HepG2 (cell line): Measurements from ENCODE around the gene GIPC1. TPM values are rescaled to one million over a fixed set of nuclear protein-coding genes. Genes with fewer than 3 reads are reported as not detected.

Source experiments
- ATAC-seq: fragments of 200-7000 bp; cut with Tn5 transposase; 3 replicates; pipeline ENCODE4 v1.9.1; 2020; ENCODE audit warnings: mild to moderate bottlenecking, moderate library complexity
- BruUV-seq: library from RNA; stranded (reverse); fragments of 400-500 nt; replicated peaks from 2 replicates; lab custom pipeline; 2021; lab: Mats Ljungman, UMichigan
- CTCF ChIA-PET: fragments of 300-600 bp; formaldehyde crosslinking; extraction: SDS; loops from one replicate; lab custom pipeline; 2021; ENCODE audit warnings: low total read pairs, inconsistent platforms, low intra/inter-chr PET ratio; lab: Yijun Ruan, JAX
- POLR2A ChIA-PET: fragments of 350-600 bp; sonication (Branson Sonifier 250); formaldehyde crosslinking; loops from one replicate; lab custom pipeline; 2020; ENCODE audit warnings: antibody characterized with exemption, inconsistent platforms; lab: Yijun Ruan, JAX
- DNase-seq: peaks from one replicate; pipeline ENCODE4 v3.0.0-alpha.2; 2015; ENCODE audit warnings: low spot score
- FAIRE-seq: peaks from 3 replicates; lab custom pipeline; 2011; peaks lifted over from hg19 to GRCh38; lab: Jason Lieb, UNC
- H2AFZ ChIP-seq: one replicate; pipeline ENCODE4 v1.6.1; 2011; ENCODE audit warnings: low read length, inconsistent platforms
- H3K27ac ChIP-seq: fragments of 300-600 bp; 3 replicates; pipeline ENCODE4 v1.8.0; 2011; ENCODE audit warnings: mixed run types, mild to moderate bottlenecking, mixed read lengths, low read length, inconsistent platforms; ENCODE audit not compliant: insufficient read depth; ENCODE audit errors: extremely low read length
- H3K27me3 ChIP-seq, 2 experiments: fragments of 200-600 bp in 1 of 2; 2 replicates in 1 of 2; 3 replicates in 1 of 2; pipeline versions ENCODE4 v1.6.0 to v1.8.0; 2011; ENCODE audit warnings: low read length in 2 of 2, mild to moderate bottlenecking in 2 of 2, moderate library complexity in 2 of 2, inconsistent platforms in 1 of 2; ENCODE audit not compliant: insufficient read depth in 2 of 2, control insufficient read depth in 1 of 2
- H3K36me3 ChIP-seq, 2 experiments: fragments of 200-600 bp in 1 of 2; replicated peaks in 1 of 2; 2 replicates in 1 of 2; 3 replicates in 1 of 2; pipeline versions ENCODE4 v1.5.1 to v1.8.0; 2011; ENCODE audit warnings: low read length in 2 of 2, inconsistent platforms in 1 of 2; ENCODE audit not compliant: insufficient read depth in 2 of 2, control insufficient read depth in 1 of 2
- H3K4me1 ChIP-seq: 2 replicates; pipeline ENCODE4 v1.5.1; 2012; ENCODE audit warnings: low read length, inconsistent platforms; ENCODE audit not compliant: insufficient read depth
- H3K4me2 ChIP-seq: 2 replicates; pipeline ENCODE4 v1.6.0; 2011; ENCODE audit warnings: low read depth, low read length, inconsistent platforms
- H3K4me3 ChIP-seq, 3 experiments: fragments of 200-600 bp in 1 of 3; sonication (generic), shearing (Covaris generic) in 1 of 3; replicated peaks in 1 of 3; 2 replicates each; pipeline ENCODE4 v1.5.1; 2011 to 2016; ENCODE audit warnings: low read length in 3 of 3, inconsistent platforms in 2 of 3, low read depth in 2 of 3, mild to moderate bottlenecking in 2 of 3, control low read depth in 1 of 3, mixed read lengths in 1 of 3; ENCODE audit not compliant: insufficient read depth in 1 of 3
- H3K79me2 ChIP-seq: one replicate; pipeline ENCODE4 v1.6.1; 2011; ENCODE audit warnings: low read length, inconsistent platforms; ENCODE audit not compliant: insufficient read depth
- H3K9ac ChIP-seq: 2 replicates; pipeline ENCODE4 v1.6.0; 2011; ENCODE audit warnings: mild to moderate bottlenecking, low read depth, low read length, inconsistent platforms; ENCODE audit not compliant: insufficient read depth
- H3K9me3 ChIP-seq: 2 replicates; pipeline ENCODE4 v1.5.1; 2012; ENCODE audit warnings: mild to moderate bottlenecking, low read length
- H4K20me1 ChIP-seq: 2 replicates; pipeline ENCODE4 v1.6.0; 2011; ENCODE audit warnings: inconsistent platforms, mild to moderate bottlenecking, low read length, moderate library complexity; ENCODE audit not compliant: insufficient read depth
- FOXK2 ChIP-seq: fragments of 450-650 bp; IDR thresholded peaks from 2 replicates; pipeline ENCODE4 v1.6.1; 2016
- HDAC6 ChIP-seq: fragments of 200-600 bp; sonication (generic); IDR thresholded peaks from 2 replicates; pipeline ENCODE4 v1.7.0; 2017; ENCODE audit warnings: mild to moderate bottlenecking, antibody characterized with exemption, low read length, low read depth
- HOXA3 ChIP-seq: sonication (generic); formaldehyde crosslinking; IDR thresholded peaks from 2 replicates; pipeline ENCODE4 v1.5.0; 2020; ENCODE audit warnings: missing genetic modification reagents
- KDM2A ChIP-seq: sonication (generic); formaldehyde crosslinking; IDR thresholded peaks from 2 replicates; pipeline ENCODE4 v1.4.0; 2020; ENCODE audit warnings: low read depth, missing genetic modification reagents, borderline replicate concordance
- KDM5A ChIP-seq: fragments of 200-600 bp; sonication (generic); IDR thresholded peaks from 2 replicates; pipeline ENCODE4 v1.7.0; 2018; ENCODE audit warnings: antibody characterized with exemption, mild to moderate bottlenecking, low read length, borderline replicate concordance
- KMT2B ChIP-seq: IDR thresholded peaks from 2 replicates; pipeline ENCODE4 v1.6.1; 2016; ENCODE audit warnings: missing genetic modification reagents, missing compliant biosample characterization
- MXD4 ChIP-seq: IDR thresholded peaks from 2 replicates; pipeline ENCODE4 v1.6.1; 2016; ENCODE audit warnings: mild to moderate bottlenecking, missing biosample characterization, missing genetic modification reagents
- PHF8 ChIP-seq: sonication (generic); formaldehyde crosslinking; IDR thresholded peaks from 2 replicates; pipeline ENCODE4 v1.5.0; 2020; ENCODE audit warnings: missing genetic modification reagents
- PPARG ChIP-seq: conservative IDR thresholded peaks from 2 replicates; pipeline ENCODE4 v1.6.1; 2016; ENCODE audit warnings: missing biosample characterization, missing genetic modification reagents
- SNRNP70 ChIP-seq: fragments of 200-400 bp; formaldehyde crosslinking; IDR thresholded peaks from 2 replicates; pipeline ENCODE4 v1.6.1; 2017; ENCODE audit warnings: mild to moderate bottlenecking, low read depth, low read length, moderate library complexity
- ZNF891 ChIP-seq: sonication (generic); formaldehyde crosslinking; IDR thresholded peaks from 2 replicates; pipeline ENCODE4 v1.5.0; 2020; ENCODE audit warnings: mild to moderate bottlenecking, missing genetic modification reagents
- ZSCAN30 ChIP-seq: sonication (generic); formaldehyde crosslinking; IDR thresholded peaks from 2 replicates; pipeline ENCODE4 v1.5.0; 2020; ENCODE audit warnings: mild to moderate bottlenecking, missing genetic modification reagents
- WGBS: methylation state at CpG from one replicate; pipeline ENCODE4 v1.1.6; 2017; ENCODE audit warnings: low lambda C conversion rate; 5-methylcytosine and 5-hydroxymethylcytosine counted together
- in situ Hi-C: cut with HindIII; loops from 2 replicates; pipeline ENCODE4 v1.10.0; 2017; ENCODE audit warnings: low pct_unique_long_range_greater_than_20kb; ENCODE audit not compliant: extremely low pct_ligation_motif_present
- intact Hi-C: fragments of 100-400 bp; cut with micrococcal nuclease; formaldehyde crosslinking; loops from one replicate; pipeline ENCODE4 v1.10.0; 2022; ENCODE audit not compliant: unreplicated experiment
- polyA plus RNA-seq, 8 experiments: library from polyadenylated mRNA; depleted of rRNA in 3 of 8; stranded (reverse) in 7 of 8; unstranded in 1 of 8; fragments of >200 nt; fragmentation: Illumina TruSeq in 4 of 8; extraction: Trizol in 4 of 8; gene quantifications; 2 replicates each; pipeline versions ENCODE4 v1.2.1 to v1.2.3, GENCODE V29; 2011 to 2016; ENCODE audit warnings: low read depth in 4 of 8, missing spikeins in 1 of 8, mixed read lengths in 1 of 8; ENCODE audit not compliant: insufficient read depth in 1 of 8
- total RNA-seq, 5 experiments: library from RNA; depleted of rRNA; stranded (reverse); fragments of >200 nt; fragmentation: Illumina TruSeq; extraction: Trizol; gene quantifications; 2 replicates each; pipeline ENCODE4 v1.2.3, GENCODE V29; 2016; ENCODE audit warnings: low read depth in 1 of 5
- TF ChIP-seq, protein P1 (sequence below): sonication (generic); formaldehyde crosslinking; IDR thresholded peaks from 2 replicates; pipeline ENCODE4 v1.8.0; 2022; ENCODE audit warnings: mild to moderate bottlenecking, missing genetic modification reagents, moderate library complexity
- TF ChIP-seq, protein P2 (sequence below): sonication (generic); formaldehyde crosslinking; IDR thresholded peaks from 2 replicates; pipeline ENCODE4 v1.5.0; 2020; ENCODE audit warnings: mild to moderate bottlenecking, missing genetic modification reagents
- TF ChIP-seq, protein P3 (sequence below): sonication (generic); formaldehyde crosslinking; IDR thresholded peaks from 2 replicates; pipeline ENCODE4 v1.5.0; 2020; ENCODE audit warnings: missing genetic modification reagents
- TF ChIP-seq, protein P4 (sequence below): sonication (generic); formaldehyde crosslinking; IDR thresholded peaks from 2 replicates; pipeline ENCODE4 v1.5.1; 2020; ENCODE audit warnings: missing genetic modification reagents, mild to moderate bottlenecking, borderline replicate concordance
- TF ChIP-seq, protein P5 (sequence below): sonication (generic); formaldehyde crosslinking; IDR thresholded peaks from 2 replicates; pipeline ENCODE4 v1.9.0; 2021; ENCODE audit warnings: missing genetic modification reagents, mild to moderate bottlenecking, borderline replicate concordance

Gene GIPC1
- total and polyA plus RNA-seq, 2 of the 13 experiments (the other 11 are each of a cell fraction or from before 2014, with no cell fraction given) = 27.1 to 48.1 TPM

DNA sequence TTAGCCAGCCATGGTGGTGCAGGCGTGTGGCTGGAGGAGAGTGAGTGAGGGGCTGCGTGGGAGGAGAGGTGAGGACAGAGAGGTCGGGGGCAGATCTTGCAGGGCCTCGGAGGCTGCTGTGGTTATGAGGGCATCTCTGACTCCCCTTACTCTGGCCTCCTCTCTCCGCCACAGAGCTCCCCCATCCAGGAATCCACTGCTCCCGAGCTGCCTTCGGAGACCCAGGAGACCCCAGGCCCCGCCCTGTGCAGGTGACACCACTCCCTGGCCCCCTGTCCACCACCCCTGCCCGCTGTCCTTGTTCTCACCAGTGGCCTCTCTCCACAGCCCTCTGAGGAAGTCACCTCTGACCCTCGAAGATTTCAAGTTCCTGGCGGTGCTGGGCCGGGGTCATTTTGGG is 28.5 kb downstream of the GIPC1 start:
- Histone ChIP-seq H3K9ac (no peak overlapping the region), H3K4me2 (no peak overlapping the region), H3K36me3 (peaks cover 5 to 13% of the 10 kb centered on the region in 2 experiments), H4K20me1 (no peaks in the 10 kb centered on the region), H3K27me3 (no peaks in the 10 kb centered on the region), H3K79me2 (no peaks in the 10 kb centered on the region), H2AFZ (no peak overlapping the region), H3K4me1 (peaks cover 5% of the 10 kb centered on the region; the same call in 1 of the 2 replicates), H3K9me3 (no peaks in the 10 kb centered on the region), H3K27ac (no peak overlapping the region), H3K4me3 (no peak overlapping the region)
- BruUV-seq = no TSS peak
- FAIRE-seq (no peak), ATAC-seq (no peak), DNase-seq (no peak)
- intact Hi-C loops (no loop called here), in situ Hi-C loops (no loop called here)
- 93% methylated on average over 12 of the region's 12 CpGs for WGBS
- ChIA-PET POLR2A (interaction anchor here (1.1 kb wide), 1 partner anchor 51 kb away, joined by 3 read pairs; the partner anchor contains the start of gene DNAJB1), CTCF (no interaction called here)
- TF ChIP-seq, protein P1, sequence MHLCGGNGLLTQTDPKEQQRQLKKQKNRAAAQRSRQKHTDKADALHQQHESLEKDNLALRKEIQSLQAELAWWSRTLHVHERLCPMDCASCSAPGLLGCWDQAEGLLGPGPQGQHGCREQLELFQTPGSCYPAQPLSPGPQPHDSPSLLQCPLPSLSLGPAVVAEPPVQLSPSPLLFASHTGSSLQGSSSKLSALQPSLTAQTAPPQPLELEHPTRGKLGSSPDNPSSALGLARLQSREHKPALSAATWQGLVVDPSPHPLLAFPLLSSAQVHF (CRISPR knock-in tag) = no peak
- no peak for TF ChIP-seq KDM5A
- TF ChIP-seq PPARG = no peak
- no peak for TF ChIP-seq FOXK2
- no peak for TF ChIP-seq HDAC6
- TF ChIP-seq, protein P2, sequence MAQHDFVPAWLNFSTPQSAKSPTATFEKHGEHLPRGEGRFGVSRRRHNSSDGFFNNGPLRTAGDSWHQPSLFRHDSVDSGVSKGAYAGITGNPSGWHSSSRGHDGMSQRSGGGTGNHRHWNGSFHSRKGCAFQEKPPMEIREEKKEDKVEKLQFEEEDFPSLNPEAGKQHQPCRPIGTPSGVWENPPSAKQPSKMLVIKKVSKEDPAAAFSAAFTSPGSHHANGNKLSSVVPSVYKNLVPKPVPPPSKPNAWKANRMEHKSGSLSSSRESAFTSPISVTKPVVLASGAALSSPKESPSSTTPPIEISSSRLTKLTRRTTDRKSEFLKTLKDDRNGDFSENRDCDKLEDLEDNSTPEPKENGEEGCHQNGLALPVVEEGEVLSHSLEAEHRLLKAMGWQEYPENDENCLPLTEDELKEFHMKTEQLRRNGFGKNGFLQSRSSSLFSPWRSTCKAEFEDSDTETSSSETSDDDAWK (CRISPR knock-in tag) = no peak
- TF ChIP-seq MXD4 = no peak
- TF ChIP-seq PHF8 (CRISPR knock-in tag) = no peak
- no peak for TF ChIP-seq SNRNP70
- no peak for TF ChIP-seq ZNF891 (CRISPR knock-in tag)
- TF ChIP-seq, protein P3, sequence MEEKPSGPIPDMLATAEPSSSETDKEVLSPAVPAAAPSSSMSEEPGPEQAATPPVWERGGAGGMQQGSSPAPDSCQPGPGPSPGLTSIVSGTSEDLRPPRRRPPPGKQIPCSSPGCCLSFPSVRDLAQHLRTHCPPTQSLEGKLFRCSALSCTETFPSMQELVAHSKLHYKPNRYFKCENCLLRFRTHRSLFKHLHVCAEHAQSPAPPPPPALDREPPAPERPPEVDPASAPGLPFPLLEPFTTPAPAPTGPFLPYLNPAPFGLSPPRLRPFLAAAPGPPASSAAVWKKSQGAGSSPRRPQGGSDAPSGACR (CRISPR knock-in tag) = no peak
- TF ChIP-seq ZSCAN30 = no peak
- TF ChIP-seq, protein P4, sequence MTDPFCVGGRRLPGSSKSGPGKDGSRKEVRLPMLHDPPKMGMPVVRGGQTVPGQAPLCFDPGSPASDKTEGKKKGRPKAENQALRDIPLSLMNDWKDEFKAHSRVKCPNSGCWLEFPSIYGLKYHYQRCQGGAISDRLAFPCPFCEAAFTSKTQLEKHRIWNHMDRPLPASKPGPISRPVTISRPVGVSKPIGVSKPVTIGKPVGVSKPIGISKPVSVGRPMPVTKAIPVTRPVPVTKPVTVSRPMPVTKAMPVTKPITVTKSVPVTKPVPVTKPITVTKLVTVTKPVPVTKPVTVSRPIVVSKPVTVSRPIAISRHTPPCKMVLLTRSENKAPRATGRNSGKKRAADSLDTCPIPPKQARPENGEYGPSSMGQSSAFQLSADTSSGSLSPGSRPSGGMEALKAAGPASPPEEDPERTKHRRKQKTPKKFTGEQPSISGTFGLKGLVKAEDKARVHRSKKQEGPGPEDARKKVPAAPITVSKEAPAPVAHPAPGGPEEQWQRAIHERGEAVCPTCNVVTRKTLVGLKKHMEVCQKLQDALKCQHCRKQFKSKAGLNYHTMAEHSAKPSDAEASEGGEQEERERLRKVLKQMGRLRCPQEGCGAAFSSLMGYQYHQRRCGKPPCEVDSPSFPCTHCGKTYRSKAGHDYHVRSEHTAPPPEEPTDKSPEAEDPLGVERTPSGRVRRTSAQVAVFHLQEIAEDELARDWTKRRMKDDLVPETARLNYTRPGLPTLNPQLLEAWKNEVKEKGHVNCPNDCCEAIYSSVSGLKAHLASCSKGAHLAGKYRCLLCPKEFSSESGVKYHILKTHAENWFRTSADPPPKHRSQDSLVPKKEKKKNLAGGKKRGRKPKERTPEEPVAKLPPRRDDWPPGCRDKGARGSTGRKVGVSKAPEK = no peak
- no peak for TF ChIP-seq KMT2B
- TF ChIP-seq, protein P5, sequence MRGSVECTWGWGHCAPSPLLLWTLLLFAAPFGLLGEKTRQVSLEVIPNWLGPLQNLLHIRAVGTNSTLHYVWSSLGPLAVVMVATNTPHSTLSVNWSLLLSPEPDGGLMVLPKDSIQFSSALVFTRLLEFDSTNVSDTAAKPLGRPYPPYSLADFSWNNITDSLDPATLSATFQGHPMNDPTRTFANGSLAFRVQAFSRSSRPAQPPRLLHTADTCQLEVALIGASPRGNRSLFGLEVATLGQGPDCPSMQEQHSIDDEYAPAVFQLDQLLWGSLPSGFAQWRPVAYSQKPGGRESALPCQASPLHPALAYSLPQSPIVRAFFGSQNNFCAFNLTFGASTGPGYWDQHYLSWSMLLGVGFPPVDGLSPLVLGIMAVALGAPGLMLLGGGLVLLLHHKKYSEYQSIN (CRISPR knock-in tag) = no peak
- no peak for TF ChIP-seq HOXA3 (CRISPR knock-in tag)
- no peak for TF ChIP-seq KDM2A (CRISPR knock-in tag)
